Fibroblast of lung (primary cell): Measurements from ENCODE around the gene KLHL1. TPM values are rescaled to one million over a fixed set of nuclear protein-coding genes. Genes with fewer than 3 reads are reported as not detected.

ENCODE experiments used
- DNase-seq, 2 donors: peaks; one replicate each; pipeline versions ENCODE4 v3.0.0 to v3.0.0-alpha.2; 2010; ENCODE audit warnings: low read depth in 2 of 2
- H2AFZ ChIP-seq: 2 replicates; pipeline ENCODE4 v1.5.1; 2012; ENCODE audit warnings: low read length, control low read depth, inconsistent platforms
- H3K27ac ChIP-seq: 2 replicates; pipeline ENCODE4 v1.5.1; 2011; ENCODE audit warnings: low read length, control low read depth; ENCODE audit not compliant: insufficient read depth
- H3K27me3 ChIP-seq: 2 replicates; pipeline ENCODE4 v1.5.1; 2011; ENCODE audit warnings: mild to moderate bottlenecking, low read length; ENCODE audit not compliant: control insufficient read depth, insufficient read depth
- H3K36me3 ChIP-seq: 2 replicates; pipeline ENCODE4 v1.5.1; 2011; ENCODE audit warnings: low read length; ENCODE audit not compliant: control insufficient read depth, insufficient read depth
- H3K4me1 ChIP-seq: 2 replicates; pipeline ENCODE4 v1.5.1; 2011; ENCODE audit warnings: low read length; ENCODE audit not compliant: control insufficient read depth, insufficient read depth; ENCODE audit errors: extremely low read depth
- H3K4me2 ChIP-seq: 2 replicates; pipeline ENCODE4 v1.5.1; 2011; ENCODE audit warnings: low read length, control low read depth; ENCODE audit not compliant: insufficient read depth; ENCODE audit errors: extremely low read depth
- H3K4me3 ChIP-seq, 4 experiments: fragments of 200-600 bp in 1 of 4; sonication (generic) in 1 of 4; replicated peaks in 1 of 4; 2 replicates each; pipeline ENCODE4 v1.5.1; 2011 to 2016; ENCODE audit warnings: low read length in 4 of 4, low read depth in 3 of 4, mild to moderate bottlenecking in 3 of 4, control low read depth in 2 of 4, inconsistent platforms in 1 of 4, mixed read lengths in 1 of 4; ENCODE audit not compliant: insufficient read depth in 1 of 4; ENCODE audit errors: control extremely low read depth in 1 of 4
- H3K79me2 ChIP-seq: 2 replicates; pipeline ENCODE4 v1.5.1; 2012; ENCODE audit warnings: mild to moderate bottlenecking, low read length, inconsistent platforms; ENCODE audit not compliant: control insufficient read depth, insufficient read depth
- H3K9ac ChIP-seq: 2 replicates; pipeline ENCODE4 v1.5.1; 2011; ENCODE audit warnings: mild to moderate bottlenecking, low read length, control low read depth; ENCODE audit not compliant: insufficient read depth
- H3K9me3 ChIP-seq: 2 replicates; pipeline ENCODE4 v1.5.1; 2012; ENCODE audit warnings: low read depth, low read length; ENCODE audit not compliant: control insufficient read depth, insufficient read depth
- H4K20me1 ChIP-seq: 2 replicates; pipeline ENCODE4 v1.5.1; 2011; ENCODE audit warnings: low read length; ENCODE audit not compliant: control insufficient read depth, insufficient read depth; ENCODE audit errors: extremely low read depth
- CTCF ChIP-seq, 2 donors: IDR thresholded peaks in 1 of 2; conservative IDR thresholded peaks in 1 of 2; 1 replicate in 1 of 2; 2 replicates in 1 of 2; pipeline ENCODE4 v1.5.1; 2011 to 2012; ENCODE audit warnings: low read length in 2 of 2, control low read depth in 1 of 2, inconsistent platforms in 1 of 2, low read depth in 1 of 2, mild to moderate bottlenecking in 1 of 2
- EZH2 ChIP-seq: IDR thresholded peaks from 2 replicates; pipeline ENCODE4 v1.5.1; 2012; ENCODE audit warnings: low read length, control low read depth, mild to moderate bottlenecking; ENCODE audit errors: missing control alignments
- polyA plus RNA-seq, 2 donors: library from polyadenylated mRNA; depleted of rRNA in 1 of 2; stranded (reverse) in 1 of 2; unstranded in 1 of 2; fragments of >200 nt; gene quantifications; 2 replicates each; pipeline ENCODE4 v1.2.1, GENCODE V29; 2011 to 2012; ENCODE audit warnings: missing spikeins in 1 of 2
- total RNA-seq: library from RNA; depleted of rRNA; stranded (reverse); fragments of >200 nt; gene quantifications from 2 replicates; pipeline ENCODE4 v1.2.1, GENCODE V29; 2014

KLHL1 gene
- total and polyA plus RNA-seq, 2 donors (not counting 1 experiment from before 2014, with no cell fraction given), result not detected

DNA sequence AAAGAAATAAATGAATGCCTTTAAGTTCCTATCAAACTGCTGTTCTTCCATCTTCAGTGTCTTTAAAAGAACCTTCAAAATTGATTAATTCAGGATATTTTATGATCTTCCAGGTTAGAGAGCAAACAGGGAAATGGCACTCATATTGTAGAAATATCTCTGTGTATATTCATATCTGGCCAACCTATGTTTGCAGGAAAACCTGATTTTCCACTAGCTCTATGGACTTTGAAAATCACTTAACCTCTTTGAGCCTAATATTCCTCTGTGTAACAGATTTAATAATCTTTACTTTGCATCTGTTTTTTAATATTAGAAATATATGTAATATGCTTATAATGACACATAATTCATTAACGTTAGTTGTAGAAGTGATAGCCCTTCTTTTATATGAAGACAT is 228.3 kb downstream of the KLHL1 start:
- Histone ChIP-seq H3K4me1 (no peaks in the 10 kb centered on the region), H3K4me3 (no peak overlapping the region), H3K36me3 (no peaks in the 10 kb centered on the region), H3K4me2 (no peak overlapping the region), H3K79me2 (no peaks in the 10 kb centered on the region), H3K9ac (no peak overlapping the region), H3K27ac (no peak overlapping the region), H3K9me3 (no peaks in the 10 kb centered on the region), H2AFZ (no peak overlapping the region), H3K27me3 (no peaks in the 10 kb centered on the region), H4K20me1 (no peaks in the 10 kb centered on the region)
- DNase-seq, result no peak
- no peak for TF ChIP-seq EZH2
- no peak for TF ChIP-seq CTCF (conservative IDR thresholded peaks at IDR 0.05 in 1 of 2, IDR thresholded peaks at IDR 0.05 in 1 of 2; ENCODE audit: low read depth in 1 of 2, low read length in 2 of 2)

GRCh38 chr13:69872321-69873047 is 235.8 kb downstream of the KLHL1 start:
- Histone ChIP-seq H2AFZ (no peak overlapping the region), H3K4me3 (no peak overlapping the region), H4K20me1 (no peaks in the 10 kb centered on the region), H3K27me3 (no peaks in the 10 kb centered on the region), H3K9ac (no peak overlapping the region), H3K36me3 (no peaks in the 10 kb centered on the region), H3K27ac (no peak overlapping the region), H3K79me2 (no peaks in the 10 kb centered on the region), H3K9me3 (no peaks in the 10 kb centered on the region), H3K4me1 (no peaks in the 10 kb centered on the region), H3K4me2 (no peak overlapping the region)
- TF ChIP-seq EZH2, result no peak
- TF ChIP-seq CTCF (conservative IDR thresholded peaks at IDR 0.05 in 1 of 2, IDR thresholded peaks at IDR 0.05 in 1 of 2; ENCODE audit: low read depth in 1 of 2, low read length in 2 of 2), result no peak
- DNase-seq, result no peak

DNA sequence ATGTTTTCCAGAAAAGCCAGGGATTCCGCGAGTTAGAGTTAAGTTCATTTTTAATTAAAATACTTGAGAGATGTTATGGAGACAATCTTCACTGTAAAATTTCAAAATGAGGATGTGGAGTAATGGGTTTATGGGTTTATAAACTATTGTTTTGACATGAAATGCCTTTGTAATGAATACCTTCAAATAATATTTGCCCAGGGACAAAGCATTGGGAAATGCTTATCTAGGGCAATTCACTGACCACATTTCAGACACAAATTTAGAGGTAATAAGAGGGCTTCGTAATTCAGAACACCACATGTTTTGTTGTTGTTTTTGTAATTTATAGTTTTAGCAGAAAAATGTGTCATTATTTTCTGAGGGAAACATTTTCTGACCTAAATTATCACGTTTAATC is 241.7 kb downstream of the KLHL1 start:
- Histone ChIP-seq H3K27ac (no peak overlapping the region), H3K9me3 (no peaks in the 10 kb centered on the region), H3K79me2 (no peaks in the 10 kb centered on the region), H3K4me3 (no peak overlapping the region), H3K36me3 (no peaks in the 10 kb centered on the region), H4K20me1 (no peaks in the 10 kb centered on the region), H3K4me2 (no peak overlapping the region), H3K27me3 (no peaks in the 10 kb centered on the region), H3K9ac (no peak overlapping the region), H3K4me1 (no peaks in the 10 kb centered on the region), H2AFZ (no peak overlapping the region)
- no peak for TF ChIP-seq CTCF (conservative IDR thresholded peaks at IDR 0.05 in 1 of 2, IDR thresholded peaks at IDR 0.05 in 1 of 2; ENCODE audit: low read depth in 1 of 2, low read length in 2 of 2)
- peak in 1 of 2 donors; percentile 0 for DNase-seq
